Measurements from ENCODE around the gene SERPINA7.
A peak's percentile ranks its signal among the peaks of the same experiment; 100 is the strongest.
"Not testable (repeated sequence)": the region's sequence is repeated elsewhere in the genome, so short reads cannot be mapped to it uniquely, and the experiment has no call there.

Gene SERPINA7

DNA sequence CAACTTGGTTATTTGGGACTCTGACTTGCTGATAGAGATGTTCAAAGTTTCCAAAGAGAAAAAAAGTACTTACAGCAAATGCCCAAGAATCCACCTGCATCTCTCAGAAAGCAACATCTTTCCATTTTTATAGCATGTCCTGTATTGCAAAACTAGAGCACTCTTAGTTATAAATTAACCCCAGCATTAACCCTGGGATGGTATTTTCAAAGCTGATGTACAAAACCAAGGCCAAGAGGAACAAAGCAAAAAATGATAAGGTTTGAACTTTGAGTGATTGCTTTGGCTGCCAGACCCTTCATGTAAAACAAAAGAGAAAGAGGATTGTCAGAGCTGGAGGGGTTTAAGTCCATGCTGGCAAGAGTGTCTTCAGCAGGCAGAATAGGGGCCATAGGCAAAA is at the start of gene SERPINA7:
Gene SERPINA7 (minus strand): TSS at position 103 of the 400 bp plus-strand sequence. CDS start 1,669 bp downstream, outside the sequence.
- no peak for DNase-seq (ENCODE audit: low spot score)

- no peak for DNase-seq (ENCODE audit: low spot score)
Measured at GRCh38 chrX:106069048-106069447, 30.5 kb upstream of the SERPINA7 start.

GRCh38 chrX:106050054-106050453 is 11.5 kb upstream of the SERPINA7 start:
- no peak for DNase-seq (ENCODE audit: low spot score)

DNA sequence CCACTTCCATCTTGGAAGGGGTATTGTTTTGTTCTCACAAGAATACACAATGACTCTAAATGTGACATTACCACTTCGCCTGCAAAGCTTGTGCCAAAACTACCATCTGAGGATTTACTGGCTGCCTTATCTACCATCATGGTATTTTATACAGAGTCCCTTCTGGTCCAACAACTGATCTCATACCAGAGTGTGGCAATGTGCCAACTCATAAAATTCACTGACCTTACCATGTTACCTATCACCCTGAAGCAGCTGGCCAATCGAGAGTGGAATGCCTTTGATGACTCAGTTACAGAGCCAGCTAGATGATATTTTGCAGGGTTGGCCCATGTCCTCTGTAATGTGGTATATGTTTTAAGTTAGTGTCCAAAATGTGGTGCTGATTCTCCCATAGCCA is 3.8 kb upstream of the SERPINA7 start:
- peak; percentile 7 for DNase-seq (ENCODE audit: low spot score)

DNA sequence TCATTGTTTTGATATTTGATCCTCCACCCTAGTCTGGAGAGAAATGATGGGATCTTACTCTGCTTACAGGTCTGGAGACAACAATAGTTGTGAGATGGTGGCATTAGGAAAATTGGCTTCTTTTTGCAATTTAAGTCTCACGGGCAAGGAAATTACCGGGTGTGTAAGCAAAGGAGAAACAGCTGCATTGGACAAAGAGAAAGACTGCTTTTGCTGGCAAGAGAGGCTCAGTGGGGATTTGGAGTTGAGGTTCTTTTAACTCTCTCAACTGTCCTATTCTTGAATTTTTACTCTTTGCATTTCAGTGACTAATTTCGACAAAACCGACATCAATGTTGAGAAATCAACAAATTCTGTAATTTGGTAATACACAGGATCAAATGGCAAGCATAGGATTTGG is 2.3 kb upstream of the SERPINA7 start:
- no peak for DNase-seq (ENCODE audit: low spot score)

DNA sequence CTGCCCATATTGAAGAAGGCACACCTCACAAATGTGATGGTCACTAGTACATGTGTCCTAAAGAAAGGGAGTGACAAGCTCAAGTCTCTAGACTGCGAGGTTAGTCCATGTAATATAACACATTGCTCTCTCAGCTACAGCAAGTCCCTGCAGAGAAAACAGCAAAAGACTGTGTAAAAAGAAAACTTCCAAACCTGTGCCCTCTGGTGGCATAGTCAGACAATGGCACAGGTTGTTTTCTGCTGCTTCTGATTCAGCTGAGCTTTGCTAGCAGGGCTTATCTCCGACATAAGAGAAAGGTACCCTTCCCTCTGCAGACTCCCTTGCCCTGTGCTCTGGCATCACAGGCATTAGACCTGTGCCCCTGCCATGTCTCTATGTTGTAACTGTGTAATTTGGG is 1.4 kb upstream of the SERPINA7 start:
- peak; percentile 33 for DNase-seq (ENCODE audit: low spot score)

DNA sequence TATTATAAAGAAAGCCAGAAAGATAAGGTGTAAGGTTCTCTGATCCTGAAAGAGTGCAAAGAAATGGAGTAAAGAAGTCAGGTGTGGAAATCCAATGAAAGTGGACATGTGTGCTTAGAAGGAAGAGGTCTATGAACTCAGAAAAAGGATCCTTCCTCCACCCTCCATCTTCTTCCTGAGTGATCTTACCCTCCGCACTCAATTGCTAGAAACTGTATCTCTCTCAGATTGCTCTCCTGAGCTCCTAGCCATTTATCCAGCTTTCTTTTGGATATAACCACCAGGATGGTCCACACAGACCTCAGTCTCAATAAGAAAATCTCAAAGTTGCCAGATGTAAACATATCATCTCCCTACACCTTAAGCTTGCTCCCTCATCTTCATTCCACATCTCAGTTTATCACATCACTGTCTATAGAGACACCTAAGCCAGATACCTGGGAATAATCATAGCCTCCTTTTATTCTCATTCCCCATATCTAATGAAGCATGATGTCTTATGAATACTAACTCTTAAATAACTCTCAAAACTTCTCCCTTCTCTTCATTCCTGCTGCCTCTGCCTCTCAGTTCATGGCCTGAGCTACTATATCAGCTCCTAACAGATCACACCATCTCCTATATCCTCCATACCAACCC is 573 bp downstream of the SERPINA7 start:
- DNase-seq (ENCODE audit: low spot score), result no peak

DNA sequence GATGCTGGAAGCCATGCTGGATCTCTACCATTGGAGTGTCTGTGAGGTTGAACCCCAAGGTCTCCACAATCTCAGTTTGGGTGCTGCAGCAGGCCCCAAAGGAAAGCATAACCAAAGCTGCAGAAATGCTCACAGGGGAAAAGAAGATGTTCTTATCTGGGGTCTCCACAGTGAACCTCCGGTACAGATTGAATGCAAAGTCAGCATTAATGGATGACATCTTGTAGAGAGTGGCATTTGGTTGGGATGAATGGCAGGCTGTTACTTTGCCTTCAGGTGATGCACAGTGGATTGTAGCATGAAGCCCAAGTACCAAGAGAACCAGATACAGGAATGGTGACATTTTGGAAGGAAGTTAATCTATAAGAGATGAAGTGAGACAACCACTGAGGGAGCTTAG is 1.8 kb downstream of the SERPINA7 start:
- DNase-seq (ENCODE audit: low spot score), result no peak

DNA sequence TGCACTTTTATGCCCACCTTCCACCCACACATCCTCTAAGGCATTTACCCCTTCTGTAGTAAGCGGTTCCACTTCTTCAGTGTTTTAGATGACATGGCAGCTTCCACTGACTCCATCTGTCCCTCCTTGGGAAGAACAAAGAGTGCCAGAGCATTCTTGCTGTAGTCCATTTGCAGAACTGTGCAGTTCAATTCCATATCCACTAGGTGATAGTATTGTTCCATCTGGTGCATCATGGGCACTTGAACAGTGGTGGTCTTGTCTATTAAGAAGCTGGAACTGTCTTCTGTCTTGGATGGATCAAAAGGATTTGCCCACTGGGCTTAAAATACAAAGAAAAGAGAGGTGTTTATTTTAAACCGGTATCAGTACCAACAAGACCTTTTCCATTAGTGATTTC is 3.5 kb downstream of the SERPINA7 start:
- DNase-seq (ENCODE audit: low spot score), result no peak

- no peak for DNase-seq (ENCODE audit: low spot score)
Measured at GRCh38 chrX:106023947-106024346, 14.6 kb downstream of the SERPINA7 start.

DNA sequence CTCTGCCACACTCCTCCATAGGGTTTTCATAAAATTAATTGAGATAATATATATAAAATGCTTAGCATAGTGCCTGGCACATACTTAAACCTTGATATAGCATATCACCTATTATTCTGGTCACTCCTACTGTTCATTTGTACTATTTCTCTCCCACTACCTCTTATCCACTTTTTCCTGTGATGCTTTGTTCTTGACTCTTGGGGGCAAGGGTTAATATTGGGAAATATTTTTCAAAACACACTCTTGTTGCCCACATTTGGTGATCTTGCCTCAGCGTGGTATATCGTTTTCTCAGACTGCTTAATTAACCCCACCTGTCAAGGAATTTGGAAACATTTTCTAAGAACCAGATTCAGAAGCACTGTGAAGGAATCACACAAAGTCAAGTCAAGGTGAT is 16.3 kb downstream of the SERPINA7 start:
- DNase-seq (ENCODE audit: low spot score), result no peak

DNA sequence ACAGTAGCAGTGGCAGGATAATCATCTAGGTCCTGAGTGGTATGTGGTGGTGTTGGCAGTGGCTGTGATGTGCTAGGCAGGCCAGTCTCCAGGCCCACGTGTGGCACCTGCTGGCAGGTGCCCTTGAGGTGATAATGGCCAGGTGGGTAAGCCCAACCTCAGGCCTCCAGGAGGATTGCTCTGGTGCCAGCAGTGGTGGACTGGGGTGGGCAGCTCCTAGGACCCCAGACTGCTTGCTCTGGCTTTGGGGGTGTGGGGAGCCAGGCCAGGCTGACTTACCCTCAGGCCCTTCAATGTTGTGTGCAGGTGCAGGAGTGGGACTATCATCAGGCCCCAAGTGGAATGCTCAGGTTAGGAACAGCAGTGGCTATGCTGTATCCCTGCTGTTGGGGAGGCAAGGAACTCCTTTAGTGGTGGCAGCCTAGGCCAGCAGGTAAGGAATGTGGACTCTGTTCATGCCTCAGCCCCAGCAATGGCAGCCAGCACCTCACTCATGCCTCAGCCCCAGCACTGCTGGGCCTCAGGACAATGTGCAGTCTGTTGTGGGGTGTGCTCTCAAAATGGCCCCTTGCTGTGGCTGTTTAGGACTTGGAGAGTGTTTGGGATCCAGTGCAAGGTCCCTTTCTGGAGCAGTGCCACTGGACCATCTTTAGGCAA is 24.3 kb downstream of the SERPINA7 start:
- DNase-seq (ENCODE audit: low spot score), result no peak

DNA sequence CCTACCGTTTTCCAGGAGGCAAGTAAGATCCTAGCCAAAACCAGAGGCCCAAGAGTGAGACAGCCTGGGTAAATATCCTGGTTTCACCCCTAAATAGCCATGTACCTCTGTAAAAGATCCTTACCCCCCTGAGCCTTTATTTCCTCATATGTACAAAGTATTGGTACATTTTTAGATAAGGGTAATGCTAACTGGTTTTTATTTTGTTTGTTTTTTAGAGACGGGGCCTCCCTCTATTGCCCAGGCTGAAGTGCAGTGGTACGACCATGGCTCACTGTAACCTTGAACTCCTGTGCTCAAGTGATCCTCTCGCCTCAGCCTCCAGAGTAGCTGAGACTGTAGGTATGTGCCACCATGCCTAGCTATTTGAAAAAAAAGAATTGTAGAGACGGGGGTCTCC is 29.4 kb downstream of the SERPINA7 start:
- DNase-seq (ENCODE audit: low spot score), result no peak

- no peak for DNase-seq (ENCODE audit: low spot score)
Measured at GRCh38 chrX:106007815-106008214, 30.7 kb downstream of the SERPINA7 start.

- DNase-seq (ENCODE audit: low spot score), result no peak
Measured at GRCh38 chrX:106005684-106006083, 32.8 kb downstream of the SERPINA7 start.

DNA sequence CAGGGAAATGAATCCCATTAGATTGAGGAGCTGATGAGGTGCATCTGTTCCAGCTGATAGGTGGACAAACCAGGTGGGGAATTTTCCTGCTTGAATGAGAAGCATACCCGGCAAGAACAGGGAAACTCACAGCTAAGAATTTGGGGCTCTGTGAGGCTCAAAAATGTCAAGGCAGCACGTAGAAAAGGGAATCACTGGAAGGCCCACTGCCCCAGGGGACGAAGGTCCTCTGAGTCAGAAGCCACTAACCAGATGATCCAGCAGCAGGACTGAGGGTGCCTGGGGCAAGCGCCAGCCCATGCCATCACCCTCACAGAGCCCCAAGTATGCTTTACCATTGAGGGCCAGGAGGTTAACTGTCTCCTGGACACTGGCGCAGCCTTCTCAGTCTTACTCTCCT is 37.9 kb downstream of the SERPINA7 start:
- DNase-seq (ENCODE audit: low spot score), result not testable (repeated sequence)

- DNase-seq (ENCODE audit: low spot score), result no peak
Measured at GRCh38 chrX:106000203-106000602, 38.3 kb downstream of the SERPINA7 start.

- no peak for DNase-seq (ENCODE audit: low spot score)
Measured at GRCh38 chrX:105999294-105999693, 39.2 kb downstream of the SERPINA7 start.

DNA sequence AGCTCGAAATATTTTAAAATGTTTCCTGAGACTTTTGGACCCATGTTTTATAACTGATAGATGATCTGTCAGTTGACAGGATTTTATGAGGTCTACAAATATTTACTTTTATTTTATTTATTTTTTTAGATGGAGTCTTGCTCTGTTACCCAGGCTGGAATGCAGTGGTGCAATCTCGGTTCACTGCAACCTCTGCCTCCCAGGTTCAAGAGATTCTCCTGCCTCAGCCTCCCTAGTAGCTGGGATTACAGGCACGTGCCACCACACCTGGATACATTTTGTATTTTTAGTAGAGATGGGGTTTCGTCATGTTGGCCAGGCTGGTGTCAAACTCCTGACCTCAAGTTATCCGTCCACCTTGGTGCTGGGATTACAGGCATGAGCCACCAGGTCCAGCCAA is 50.0 kb downstream of the SERPINA7 start:
- DNase-seq (ENCODE audit: low spot score), result not testable (repeated sequence)

All from kidney tubule cell (primary cell).